ENCODE results near the gene OR4N5. TPM values are rescaled to one million over a fixed set of nuclear protein-coding genes. Genes with fewer than 3 reads are reported as not detected.

OR4N5 gene
- total RNA-seq, 1 donor from 2014 or later: not detected

- H3K4me1 Mint-ChIP-seq (ENCODE audit: low read depth, unreplicated experiment): no peaks in the 10 kb centered on the region
- no peak for DNase-seq (ENCODE audit: low read depth)
- H2AFZ ChIP-seq (ENCODE audit: low read depth, low read length): no peak overlapping the region
- H3K4me3 ChIP-seq (ENCODE audit: insufficient read depth, low read depth, low read length): no peak overlapping the region
- no peaks in the 10 kb centered on the region for H3K36me3 ChIP-seq (ENCODE audit: insufficient read depth, low read length)
- no peaks in the 10 kb centered on the region for H3K9me3 Mint-ChIP-seq (ENCODE audit: unreplicated experiment)
- H3K4me2 ChIP-seq (ENCODE audit: low read length): no peak overlapping the region
- H4K20me1 ChIP-seq (ENCODE audit: insufficient read depth, low read length): no peaks in the 10 kb centered on the region
- no peaks in the 10 kb centered on the region for H3K9me3 ChIP-seq (ENCODE audit: insufficient read depth, low read depth, low read length)
- no peak for TF ChIP-seq EZH2 (IDR thresholded peaks at IDR 0.05; ENCODE audit: insufficient read depth, low read length)
- TF ChIP-seq, protein P1, sequence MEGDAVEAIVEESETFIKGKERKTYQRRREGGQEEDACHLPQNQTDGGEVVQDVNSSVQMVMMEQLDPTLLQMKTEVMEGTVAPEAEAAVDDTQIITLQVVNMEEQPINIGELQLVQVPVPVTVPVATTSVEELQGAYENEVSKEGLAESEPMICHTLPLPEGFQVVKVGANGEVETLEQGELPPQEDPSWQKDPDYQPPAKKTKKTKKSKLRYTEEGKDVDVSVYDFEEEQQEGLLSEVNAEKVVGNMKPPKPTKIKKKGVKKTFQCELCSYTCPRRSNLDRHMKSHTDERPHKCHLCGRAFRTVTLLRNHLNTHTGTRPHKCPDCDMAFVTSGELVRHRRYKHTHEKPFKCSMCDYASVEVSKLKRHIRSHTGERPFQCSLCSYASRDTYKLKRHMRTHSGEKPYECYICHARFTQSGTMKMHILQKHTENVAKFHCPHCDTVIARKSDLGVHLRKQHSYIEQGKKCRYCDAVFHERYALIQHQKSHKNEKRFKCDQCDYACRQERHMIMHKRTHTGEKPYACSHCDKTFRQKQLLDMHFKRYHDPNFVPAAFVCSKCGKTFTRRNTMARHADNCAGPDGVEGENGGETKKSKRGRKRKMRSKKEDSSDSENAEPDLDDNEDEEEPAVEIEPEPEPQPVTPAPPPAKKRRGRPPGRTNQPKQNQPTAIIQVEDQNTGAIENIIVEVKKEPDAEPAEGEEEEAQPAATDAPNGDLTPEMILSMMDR (IDR thresholded peaks at IDR 0.05; ENCODE audit: insufficient read depth, low read depth, low read length): no peak
- H3K27ac Mint-ChIP-seq (ENCODE audit: unreplicated experiment): no peak overlapping the region
- H3K79me2 ChIP-seq (ENCODE audit: insufficient read depth, low read length): no peaks in the 10 kb centered on the region
- FAIRE-seq: no peak
- H3K27me3 Mint-ChIP-seq (ENCODE audit: low read depth, unreplicated experiment): no peaks in the 10 kb centered on the region
- H3K9ac ChIP-seq (ENCODE audit: low read length): no peak overlapping the region
- H3K4me1 ChIP-seq (ENCODE audit: insufficient read depth, low read length): no peaks in the 10 kb centered on the region
- no peaks in the 10 kb centered on the region for H3K36me3 Mint-ChIP-seq (ENCODE audit: low read depth, unreplicated experiment)
- no peaks in the 10 kb centered on the region for H3K27me3 ChIP-seq (ENCODE audit: insufficient read depth, low read length)
- no peak overlapping the region for H3K27ac ChIP-seq (ENCODE audit: low read depth, low read length)
- H3K4me3 Mint-ChIP-seq (ENCODE audit: unreplicated experiment): no peak overlapping the region
Observed at GRCh38 chr14:20143911-20144310, 5.3 kb downstream of the OR4N5 start.

GRCh38 chr14:20144820-20145219, 6.2 kb downstream of the OR4N5 start:
- Mint-ChIP-seq H3K36me3 (ENCODE audit: low read depth, unreplicated experiment) (no peaks in the 10 kb centered on the region), H3K4me1 (ENCODE audit: low read depth, unreplicated experiment) (no peaks in the 10 kb centered on the region), H3K9me3 (ENCODE audit: unreplicated experiment) (peaks cover 3% of the 10 kb centered on the region), H3K27me3 (ENCODE audit: low read depth, unreplicated experiment) (no peaks in the 10 kb centered on the region), H3K4me3 (ENCODE audit: unreplicated experiment) (no peak overlapping the region), H3K27ac (ENCODE audit: unreplicated experiment) (no peak overlapping the region)
- H4K20me1 ChIP-seq (ENCODE audit: insufficient read depth, low read length): no peaks in the 10 kb centered on the region
- no peaks in the 10 kb centered on the region for H3K9me3 ChIP-seq (ENCODE audit: insufficient read depth, low read depth, low read length)
- no peaks in the 10 kb centered on the region for H3K27me3 ChIP-seq (ENCODE audit: insufficient read depth, low read length)
- H3K4me3 ChIP-seq (ENCODE audit: insufficient read depth, low read depth, low read length): no peak overlapping the region
- H2AFZ ChIP-seq (ENCODE audit: low read depth, low read length): no peak overlapping the region
- DNase-seq (ENCODE audit: low read depth) (no peak), FAIRE-seq (no peak)
- H3K27ac ChIP-seq (ENCODE audit: low read depth, low read length): no peak overlapping the region
- no peak overlapping the region for H3K4me2 ChIP-seq (ENCODE audit: low read length)
- H3K79me2 ChIP-seq (ENCODE audit: insufficient read depth, low read length): no peaks in the 10 kb centered on the region
- TF ChIP-seq, protein P1 (IDR thresholded peaks at IDR 0.05; ENCODE audit: insufficient read depth, low read depth, low read length): no peak
- TF ChIP-seq EZH2 (IDR thresholded peaks at IDR 0.05; ENCODE audit: insufficient read depth, low read length): no peak
- no peaks in the 10 kb centered on the region for H3K4me1 ChIP-seq (ENCODE audit: insufficient read depth, low read length)
- no peak overlapping the region for H3K9ac ChIP-seq (ENCODE audit: low read length)
- no peaks in the 10 kb centered on the region for H3K36me3 ChIP-seq (ENCODE audit: insufficient read depth, low read length)

DNA sequence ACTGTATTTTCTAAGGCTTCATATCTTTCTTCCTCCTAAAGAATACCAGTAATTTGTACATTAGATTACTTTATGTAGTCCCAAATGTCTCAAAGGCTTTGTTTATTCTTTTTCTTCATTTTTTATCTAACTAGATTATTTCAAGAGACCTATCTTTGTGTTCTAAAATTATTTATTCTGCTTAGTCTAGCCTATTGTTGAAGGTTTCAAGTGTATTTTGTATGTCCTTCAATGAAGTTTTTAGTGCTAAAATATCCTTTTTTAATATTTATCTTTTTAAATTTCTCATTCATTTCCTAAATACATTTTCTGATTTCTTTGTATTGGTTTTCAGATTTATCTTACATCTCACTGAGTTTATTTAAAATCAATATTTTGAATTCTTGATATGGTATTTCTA, 25.8 kb downstream of the OR4N5 start:
- H3K4me3 Mint-ChIP-seq (ENCODE audit: unreplicated experiment): no peak overlapping the region

More for the DNA sequence above, 25.8 kb downstream of the OR4N5 start:
- TF ChIP-seq, protein P1 (IDR thresholded peaks at IDR 0.05; ENCODE audit: insufficient read depth, low read depth, low read length): no peak
- no peak for TF ChIP-seq EZH2 (IDR thresholded peaks at IDR 0.05; ENCODE audit: insufficient read depth, low read length)
- Histone ChIP-seq H2AFZ (ENCODE audit: low read depth, low read length) (no peak overlapping the region), H3K4me2 (ENCODE audit: low read length) (no peak overlapping the region), H3K4me3 (ENCODE audit: insufficient read depth, low read depth, low read length) (no peak overlapping the region), H3K36me3 (ENCODE audit: insufficient read depth, low read length) (no peaks in the 10 kb centered on the region), H4K20me1 (ENCODE audit: insufficient read depth, low read length) (no peaks in the 10 kb centered on the region), H3K9me3 (ENCODE audit: insufficient read depth, low read depth, low read length) (peaks cover 6% of the 10 kb centered on the region), H3K9ac (ENCODE audit: low read length) (no peak overlapping the region), H3K27me3 (ENCODE audit: insufficient read depth, low read length) (no peaks in the 10 kb centered on the region), H3K27ac (ENCODE audit: low read depth, low read length) (no peak overlapping the region), H3K4me1 (ENCODE audit: insufficient read depth, low read length) (no peaks in the 10 kb centered on the region), H3K79me2 (ENCODE audit: insufficient read depth, low read length) (no peaks in the 10 kb centered on the region)
- no peak overlapping the region for H3K27ac Mint-ChIP-seq (ENCODE audit: unreplicated experiment)
- H3K4me1 Mint-ChIP-seq (ENCODE audit: low read depth, unreplicated experiment): no peaks in the 10 kb centered on the region
- no peaks in the 10 kb centered on the region for H3K36me3 Mint-ChIP-seq (ENCODE audit: low read depth, unreplicated experiment)
- no peak for FAIRE-seq
- DNase-seq (ENCODE audit: low read depth): no peak
- no peaks in the 10 kb centered on the region for H3K27me3 Mint-ChIP-seq (ENCODE audit: low read depth, unreplicated experiment)
- H3K9me3 Mint-ChIP-seq (ENCODE audit: unreplicated experiment): peaks cover 7% of the 10 kb centered on the region

All from astrocyte (in vitro differentiated cells and primary cell).